ENCODE results near the gene SMPX. TPM values are rescaled to one million over a fixed set of nuclear protein-coding genes. Genes with fewer than 3 reads are reported as not detected.
"Not testable (repeated sequence)": the region's sequence is repeated elsewhere in the genome, so short reads cannot be mapped to it uniquely, and the experiment has no call there.

Gene SMPX
- total and polyA plus RNA-seq, 3 donors from 2014 or later, result 4.2 TPM; not detected in 2

DNA sequence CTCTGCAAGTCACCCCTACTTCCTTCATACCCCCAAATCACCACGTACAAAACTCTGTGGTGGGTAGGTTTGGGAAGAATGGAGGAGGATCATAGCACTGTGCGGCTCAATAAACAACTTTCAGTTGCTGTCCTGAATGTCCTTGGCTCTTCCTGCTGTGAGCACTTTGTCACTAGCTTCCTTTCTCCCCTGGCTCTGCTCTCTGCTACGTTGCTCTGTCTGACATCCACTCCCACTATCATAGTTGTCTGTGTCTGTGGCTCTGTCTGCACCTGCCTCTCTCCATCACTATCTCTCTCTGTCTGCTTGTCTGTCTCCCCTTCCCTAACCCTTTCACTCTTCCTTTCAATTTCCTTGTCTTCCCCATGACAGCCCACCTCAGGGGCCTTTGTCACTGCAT lies 21.2 kb upstream of the SMPX start:
- DNase-seq, result no peak
- intact Hi-C loops (cut with DNase I; ENCODE audit: low total_unique reads), result no loop called here
- TF ChIP-seq POLR2A (IDR thresholded peaks at IDR 0.05) (no peak), CTCF (IDR thresholded peaks at IDR 0.05) (no peak)
- no peaks in the 10 kb centered on the region for H3K9me3 ChIP-seq
- no peak overlapping the region for H3K27ac ChIP-seq
- no peaks in the 10 kb centered on the region for H3K27me3 ChIP-seq
- H3K4me1 ChIP-seq, result no peaks in the 10 kb centered on the region
- no peak overlapping the region for H3K4me3 ChIP-seq
- WGBS, 2 donors, result 44% methylated on average over 3 of the region's 3 CpGs; no CpG with 5 or more reads in 1 of the 2 donors
- no peaks in the 10 kb centered on the region for H3K36me3 ChIP-seq (ENCODE audit: low read depth, missing control alignments)

- TF ChIP-seq CTCF (IDR thresholded peaks at IDR 0.05) (no peak), POLR2A (IDR thresholded peaks at IDR 0.05) (no peak)
- Histone ChIP-seq H3K4me3 (no peak overlapping the region), H3K27ac (no peak overlapping the region), H3K27me3 (no peaks in the 10 kb centered on the region), H3K4me1 (no peaks in the 10 kb centered on the region), H3K36me3 (ENCODE audit: low read depth, missing control alignments) (no peaks in the 10 kb centered on the region), H3K9me3 (no peaks in the 10 kb centered on the region)
- 60% methylated on average over 1 of the region's 1 CpG for WGBS, 2 donors
- DNase-seq, result no peak
- intact Hi-C loops (cut with DNase I; ENCODE audit: low total_unique reads), result no loop called here
Observed at GRCh38 chrX:21778236-21778635, 20.3 kb upstream of the SMPX start.

DNA sequence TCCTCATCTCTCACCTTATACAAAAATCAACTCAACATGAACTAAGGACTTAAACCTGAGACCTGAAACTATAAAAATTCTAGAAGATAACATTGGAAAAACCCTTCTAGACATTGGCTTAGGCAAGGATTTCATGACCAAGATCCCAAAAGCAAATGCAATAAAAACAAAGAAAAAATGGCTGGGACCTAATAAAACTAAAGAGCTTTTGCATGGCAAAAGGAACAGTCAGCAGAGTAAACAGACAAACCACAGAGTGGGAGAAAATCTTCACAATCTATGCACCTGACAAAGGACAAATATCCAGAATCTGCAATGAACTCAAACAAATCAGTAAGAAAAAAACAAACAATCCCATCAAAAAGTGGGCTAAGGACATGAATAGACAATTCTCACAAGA lies 17.2 kb upstream of the SMPX start:
- H3K27ac ChIP-seq; H3K27me3 ChIP-seq; intact Hi-C loops (cut with DNase I; ENCODE audit: low total_unique reads); DNase-seq; H3K36me3 ChIP-seq (ENCODE audit: low read depth, missing control alignments); H3K4me1 ChIP-seq; H3K9me3 ChIP-seq; H3K4me3 ChIP-seq: not testable (repeated sequence)

GRCh38 chrX:21773036-21773435 lies 15.1 kb upstream of the SMPX start:
- H3K4me3 ChIP-seq; H3K4me1 ChIP-seq; DNase-seq; intact Hi-C loops (cut with DNase I; ENCODE audit: low total_unique reads); H3K27me3 ChIP-seq; H3K27ac ChIP-seq; H3K36me3 ChIP-seq (ENCODE audit: low read depth, missing control alignments); H3K9me3 ChIP-seq: not testable (repeated sequence)
- WGBS, 2 donors, result 47 to 69% methylated on average over 2 of the region's 2 CpGs

DNA sequence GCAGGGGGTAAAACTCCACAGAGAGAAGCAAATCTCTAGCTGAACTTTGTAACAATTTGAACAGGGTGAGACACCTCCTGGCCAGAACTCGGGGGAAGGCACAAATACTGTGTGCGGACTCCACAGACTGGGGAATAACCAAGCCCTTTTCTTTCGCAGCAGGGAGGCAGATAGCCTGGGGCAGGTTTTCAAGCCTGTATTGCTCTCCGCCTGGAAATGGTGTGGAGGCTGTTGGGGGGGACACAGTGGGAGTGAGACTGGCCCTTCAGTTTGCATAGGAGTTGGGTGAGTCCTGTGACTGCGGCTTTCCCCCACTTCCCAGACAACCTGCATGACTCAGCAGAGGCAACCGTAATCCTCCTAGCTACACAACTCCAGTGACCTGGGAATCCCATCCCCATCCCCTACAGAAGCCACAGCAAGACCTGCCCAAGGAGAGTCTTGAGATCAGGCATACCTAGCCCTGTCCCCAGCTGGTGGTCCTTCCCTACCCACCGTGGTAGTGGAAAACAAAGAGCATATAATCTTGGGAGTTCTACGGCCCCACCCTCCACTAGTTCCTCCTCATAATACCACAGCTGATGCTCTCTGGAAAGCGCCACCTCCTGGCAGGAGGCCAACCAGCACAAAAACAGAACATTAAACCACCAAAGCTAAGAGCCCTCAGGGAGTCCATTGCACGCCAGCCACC lies 12.9 kb upstream of the SMPX start:
- H3K27ac ChIP-seq, result no peak overlapping the region
- H3K9me3 ChIP-seq, result no peaks in the 10 kb centered on the region
- H3K36me3 ChIP-seq (ENCODE audit: low read depth, missing control alignments), result no peaks in the 10 kb centered on the region
- no peaks in the 10 kb centered on the region for H3K4me1 ChIP-seq
- 70 to 80% methylated on average over 2 to 10 of the region's 10 CpGs for WGBS, 2 donors
- H3K4me3 ChIP-seq, result no peak overlapping the region
- DNase-seq, result no peak
- intact Hi-C loops (cut with DNase I; ENCODE audit: low total_unique reads), result no loop called here
- no peaks in the 10 kb centered on the region for H3K27me3 ChIP-seq
- TF ChIP-seq POLR2A (IDR thresholded peaks at IDR 0.05) (no peak), CTCF (IDR thresholded peaks at IDR 0.05) (no peak)

GRCh38 chrX:21766101-21766500 lies 8.2 kb upstream of the SMPX start:
- H3K4me3 ChIP-seq, result no peak overlapping the region
- no peaks in the 10 kb centered on the region for H3K27me3 ChIP-seq
- DNase-seq, result no peak
- TF ChIP-seq CTCF (IDR thresholded peaks at IDR 0.05) (no peak), POLR2A (IDR thresholded peaks at IDR 0.05) (no peak)
- H3K36me3 ChIP-seq (ENCODE audit: low read depth, missing control alignments), result no peaks in the 10 kb centered on the region
- H3K4me1 ChIP-seq, result no peaks in the 10 kb centered on the region
- intact Hi-C loops (cut with DNase I; ENCODE audit: low total_unique reads), result no loop called here
- no peaks in the 10 kb centered on the region for H3K9me3 ChIP-seq
- H3K27ac ChIP-seq, result no peak overlapping the region

Data from testis (tissue), 3 donors.